Upper lobe of left lung (tissue), 6 donors: ENCODE data around the gene DCTN3. TPM values are rescaled to one million over a fixed set of nuclear protein-coding genes. Genes with fewer than 3 reads are reported as not detected.
A peak's percentile ranks its signal among the peaks of the same experiment; 100 is the strongest.

ENCODE experiments used
- ATAC-seq, 2 donors: fragments of 200-7000 bp; cut with Tn5 transposase; one replicate each; pipeline ENCODE4 v1.9.1; 2022; ENCODE audit warnings: mild to moderate bottlenecking in 2 of 2, moderate library complexity in 2 of 2; ENCODE audit not compliant: low FRiP score in 2 of 2
- DNase-seq, 2 donors: peaks; one replicate each; pipeline ENCODE4 v3.0.0-alpha.2; 2019 to 2020
- H3K27ac ChIP-seq, 4 donors: fragments of 200-600 bp; sonication (generic); one replicate each; pipeline ENCODE4 v1.5.1; 2016 to 2019
- H3K27me3 ChIP-seq, 4 donors: fragments of 200-600 bp; sonication (generic); one replicate each; pipeline ENCODE4 v1.5.1; 2017 to 2019
- H3K36me3 ChIP-seq, 4 donors: fragments of 200-600 bp; sonication (generic); one replicate each; pipeline ENCODE4 v1.5.1; 2016 to 2019
- H3K4me1 ChIP-seq, 4 donors: fragments of 200-600 bp; sonication (generic); one replicate each; pipeline ENCODE4 v1.5.1; 2018 to 2019
- H3K4me3 ChIP-seq, 4 donors: fragments of 200-600 bp; sonication (generic); one replicate each; pipeline ENCODE4 v1.5.1; 2017 to 2019; ENCODE audit warnings: mild to moderate bottlenecking in 2 of 4, moderate library complexity in 1 of 4
- H3K9me3 ChIP-seq, 4 donors: fragments of 200-600 bp; sonication (generic); one replicate each; pipeline ENCODE4 v1.5.1; 2018 to 2019
- CTCF ChIP-seq, 6 experiments: fragments of 450-650 bp in 4 of 6; fragments of 200-600 bp in 2 of 6; sonication (generic) in 2 of 6; IDR thresholded peaks; one replicate each; pipeline ENCODE4 v1.5.1; 2016 to 2019; ENCODE audit warnings: antibody characterized with exemption in 6 of 6
- EP300 ChIP-seq, 4 donors: sonication (generic); formaldehyde crosslinking; IDR thresholded peaks; one replicate each; pipeline ENCODE4 v1.5.1; 2017; ENCODE audit warnings: antibody characterized with exemption in 4 of 4, control low read depth in 2 of 4
- POLR2A ChIP-seq, 4 donors: fragments of 450-650 bp; IDR thresholded peaks; one replicate each; pipeline ENCODE4 v1.5.1; 2016 to 2017; ENCODE audit warnings: antibody characterized with exemption in 4 of 4, mild to moderate bottlenecking in 2 of 4
- POLR2AphosphoS5 ChIP-seq, 2 donors: sonication (generic); formaldehyde crosslinking; IDR thresholded peaks; one replicate each; pipeline ENCODE4 v1.5.1; 2017; ENCODE audit warnings: antibody characterized with exemption in 2 of 2
- WGBS, 2 donors: methylation state at CpG; one replicate each; pipeline ENCODE4 v1.1.5; 2017 to 2018; 5-methylcytosine and 5-hydroxymethylcytosine counted together
- total RNA-seq, 6 donors: library from RNA; depleted of rRNA in 4 of 6; stranded (reverse); fragments of >200 nt in 4 of 6; gene quantifications; one replicate each; pipeline versions ENCODE4 v1.1.0 to v1.2.1, GENCODE V29; 2016 to 2021
- donor health status: DM: no; HTN: no; CAD: no; lungs with moderate emphysema.
- donor health status: DM: no; HTN: yes; CAD: no; lungs with severe emphysema.

Gene DCTN3
- total RNA-seq, 6 donors from 2014 or later, result 26.2 to 92.6 (median 68.1) TPM

GRCh38 chr9:34635556-34635955 is 15.3 kb upstream of the DCTN3 start:
- ATAC-seq (no peak), DNase-seq (no peak)
- Histone ChIP-seq H3K27me3 (no peaks in the 10 kb centered on the region), H3K36me3 (peaks cover 0 to 8% (median 4%) of the 10 kb centered on the region in 4 donors), H3K4me1 (peaks cover 21 to 23% (median 22%) of the 10 kb centered on the region in 4 donors), H3K9me3 (no peaks in the 10 kb centered on the region), H3K27ac (no peak overlapping the region), H3K4me3 (no peak overlapping the region)
- TF ChIP-seq EP300 (IDR thresholded peaks at IDR 0.05), result no peak
- no peak for TF ChIP-seq POLR2AphosphoS5 (IDR thresholded peaks at IDR 0.05)
- no peak for TF ChIP-seq POLR2A (IDR thresholded peaks at IDR 0.05)
- no peak for TF ChIP-seq CTCF (IDR thresholded peaks at IDR 0.05)
- 98% methylated on average over 12 to 14 of the region's 14 CpGs for WGBS, 2 donors

GRCh38 chr9:34634551-34635248 is 14.4 kb upstream of the DCTN3 start:
- Histone ChIP-seq H3K36me3 (peaks cover 0 to 8% (median 4%) of the 10 kb centered on the region in 4 donors), H3K27me3 (peaks cover 0 to 7% (median 3%) of the 10 kb centered on the region in 4 donors), H3K4me1 (peaks cover 21 to 23% (median 22%) of the 10 kb centered on the region in 4 donors), H3K9me3 (no peaks in the 10 kb centered on the region), H3K4me3 (no peak overlapping the region), H3K27ac (no peak overlapping the region)
- DNase-seq (no peak), ATAC-seq (no peak)
- WGBS, 2 donors, result 86 to 89% methylated on average over 3 of the region's 3 CpGs
- TF ChIP-seq POLR2A (IDR thresholded peaks at IDR 0.05) (no peak), EP300 (IDR thresholded peaks at IDR 0.05) (no peak), CTCF (IDR thresholded peaks at IDR 0.05) (no peak), POLR2AphosphoS5 (IDR thresholded peaks at IDR 0.05) (no peak)

- WGBS, 2 donors, result 18 to 40% methylated on average over 2 to 3 of the region's 3 CpGs
- Histone ChIP-seq H3K27me3 (peaks cover 0 to 13% (median 6%) of the 10 kb centered on the region in 4 donors), H3K4me3 (no peak overlapping the region), H3K27ac (no peak overlapping the region), H3K9me3 (no peaks in the 10 kb centered on the region), H3K36me3 (peaks cover 0 to 8% (median 4%) of the 10 kb centered on the region in 4 donors), H3K4me1 (peaks cover 24 to 30% (median 26%) of the 10 kb centered on the region in 4 donors)
- DNase-seq, result peak in 1 of 2 donors; percentile 71
- ATAC-seq, result peak; percentile 58 to 66
- TF ChIP-seq EP300 (IDR thresholded peaks at IDR 0.05), result no peak
- peak; percentile 73 to 84 (median 76) for TF ChIP-seq CTCF (IDR thresholded peaks at IDR 0.05)
- TF ChIP-seq POLR2AphosphoS5 (IDR thresholded peaks at IDR 0.05), result no peak
These were observed 13.7 kb upstream of the DCTN3 start for GRCh38 chr9:34633851-34634550.

- WGBS, 2 donors, result 68% methylated on average over 5 of the region's 5 CpGs
- peaks cover 0 to 8% (median 4%) of the 10 kb centered on the region in 4 donors for H3K36me3 ChIP-seq
- no peak for TF ChIP-seq POLR2A (IDR thresholded peaks at IDR 0.05)
- no peak for TF ChIP-seq POLR2AphosphoS5 (IDR thresholded peaks at IDR 0.05)
- TF ChIP-seq EP300 (IDR thresholded peaks at IDR 0.05), result no peak
- TF ChIP-seq CTCF (IDR thresholded peaks at IDR 0.05), result no peak
- H3K4me3 ChIP-seq, result no peak overlapping the region
- ATAC-seq (no peak), DNase-seq (no peak)
- no peak overlapping the region for H3K27ac ChIP-seq
- peaks cover 27 to 32% (median 28%) of the 10 kb centered on the region in 4 donors for H3K4me1 ChIP-seq
- no peaks in the 10 kb centered on the region for H3K9me3 ChIP-seq
- peaks cover 0 to 21% (median 8%) of the 10 kb centered on the region in 4 donors for H3K27me3 ChIP-seq
These were observed 12.9 kb upstream of the DCTN3 start for GRCh38 chr9:34633166-34633565.
